Muscle of back (tissue), 10 donors: ENCODE measurements around the gene FHDC1. TPM values are rescaled to one million over a fixed set of nuclear protein-coding genes. Genes with fewer than 3 reads are reported as not detected.

Source experiments
- polyA plus RNA-seq, 10 donors: library from polyadenylated mRNA; unstranded; fragments of 120-200 nt; gene quantifications; one replicate each; pipeline ENCODE4 v1.2.1, GENCODE V29; 2013; ENCODE audit not compliant: insufficient read length in 10 of 10

Gene FHDC1
- polyA plus RNA-seq, 10 donors, result 5.9 to 11.5 (median 7.8) TPM

Other genes starting within 250 kb of the FHDC1 start
- 1 to 10 TPM in 9 of 10 donors, under 1 TPM in 1; 0.94 to 5.2 (median 3.3) TPM for gene TIGD4, start 156.6 kb upstream of the FHDC1 start, polyA plus RNA-seq
- gene ARFIP1, start 156.4 kb upstream of the FHDC1 start, polyA plus RNA-seq, result 10 to 100 TPM; 17.3 to 27.0 (median 20.9) TPM